CD14-positive monocyte (primary cell): Measurements from ENCODE around the gene TANGO6. TPM values are rescaled to one million over a fixed set of nuclear protein-coding genes. Genes with fewer than 3 reads are reported as not detected.

Experiments
- DNase-seq, 3 donors: peaks; one replicate each; pipeline ENCODE4 v3.0.0-alpha.2; 2011 to 2022
- H2AFZ ChIP-seq: 2 replicates; pipeline ENCODE4 v1.6.0; 2012; ENCODE audit warnings: mild to moderate bottlenecking, low read depth, low read length, inconsistent platforms; ENCODE audit not compliant: insufficient read depth, poor library complexity, severe bottlenecking
- H3K27ac ChIP-seq, 2 donors: 1 replicate in 1 of 2; 2 replicates in 1 of 2; pipeline ENCODE4 v1.5.1; 2012 to 2013; ENCODE audit warnings: low read length in 2 of 2, control low read depth in 1 of 2, inconsistent platforms in 1 of 2, low read depth in 1 of 2, mild to moderate bottlenecking in 1 of 2
- H3K27me3 ChIP-seq, 2 donors: one replicate each; pipeline versions ENCODE4 v1.6.0 to v1.6.1; 2011 to 2013; ENCODE audit warnings: low read length in 2 of 2; ENCODE audit not compliant: control insufficient read depth in 2 of 2, insufficient read depth in 2 of 2
- H3K36me3 ChIP-seq, 2 donors: replicated peaks in 1 of 2; 1 replicate in 1 of 2; 2 replicates in 1 of 2; pipeline versions ENCODE4 v1.5.1 to v1.6.1; 2012 to 2013; ENCODE audit warnings: low read length in 2 of 2, control low read depth in 1 of 2, inconsistent platforms in 1 of 2, mild to moderate bottlenecking in 1 of 2; ENCODE audit not compliant: insufficient read depth in 2 of 2, control insufficient read depth in 1 of 2
- H3K4me1 ChIP-seq, 2 donors: 1 replicate in 1 of 2; 2 replicates in 1 of 2; pipeline versions ENCODE4 v1.5.1 to v1.6.1; 2012 to 2013; ENCODE audit warnings: low read length in 2 of 2, control low read depth in 1 of 2, inconsistent platforms in 1 of 2, mild to moderate bottlenecking in 1 of 2, moderate library complexity in 1 of 2; ENCODE audit not compliant: insufficient read depth in 2 of 2, control insufficient read depth in 1 of 2
- H3K4me2 ChIP-seq: replicated peaks from 2 replicates; pipeline ENCODE3; 2012; ENCODE audit warnings: low read length, moderate library complexity, mild to moderate bottlenecking; ENCODE audit not compliant: poor library complexity, severe bottlenecking; ENCODE audit errors: extremely low read depth
- H3K4me3 ChIP-seq, 3 experiments: fragments of 200-600 bp in 1 of 3; sonication (generic) in 1 of 3; replicated peaks in 1 of 3; 1 replicate in 2 of 3; 2 replicates in 1 of 3; pipeline ENCODE4 v1.5.1; 2011 to 2013; ENCODE audit warnings: low read length in 3 of 3, mild to moderate bottlenecking in 3 of 3, control low read depth in 2 of 3, low read depth in 2 of 3, inconsistent platforms in 1 of 3, moderate library complexity in 1 of 3
- H3K79me2 ChIP-seq: 2 replicates; pipeline ENCODE4 v1.6.0; 2012; ENCODE audit warnings: mild to moderate bottlenecking, control low read depth, inconsistent platforms, low read length, moderate library complexity; ENCODE audit not compliant: insufficient read depth
- H3K9ac ChIP-seq: 2 replicates; pipeline ENCODE4 v1.6.0; 2017; ENCODE audit warnings: low read length, mild to moderate bottlenecking; ENCODE audit not compliant: insufficient read depth, poor library complexity, severe bottlenecking
- H3K9me3 ChIP-seq, 2 donors: replicated peaks in 1 of 2; 1 replicate in 1 of 2; 2 replicates in 1 of 2; pipeline versions ENCODE4 v1.5.1 to v1.6.1; 2012 to 2013; ENCODE audit warnings: low read length in 2 of 2, control low read depth in 1 of 2; ENCODE audit not compliant: control insufficient read depth in 1 of 2, insufficient read depth in 1 of 2
- H4K20me1 ChIP-seq: 2 replicates; pipeline ENCODE4 v1.6.0; 2012; ENCODE audit warnings: mild to moderate bottlenecking, low read length, control low read depth, moderate library complexity; ENCODE audit not compliant: insufficient read depth
- H3K27ac Mint-ChIP-seq, 7 donors: one replicate each; pipeline ENCODE4 v1.8.0; 2020; ENCODE audit warnings: mild to moderate bottlenecking in 7 of 7, mixed read lengths in 7 of 7, moderate library complexity in 6 of 7, inconsistent platforms in 2 of 7
- H3K27me3 Mint-ChIP-seq, 3 donors: one replicate each; pipeline ENCODE4 v1.8.0; 2021 to 2022; ENCODE audit warnings: low read depth in 3 of 3, mild to moderate bottlenecking in 3 of 3, mixed read lengths in 3 of 3, moderate library complexity in 3 of 3, inconsistent platforms in 1 of 3
- H3K36me3 Mint-ChIP-seq, 2 donors: one replicate each; pipeline ENCODE4 v1.8.0; 2020; ENCODE audit warnings: mixed read lengths in 2 of 2, inconsistent platforms in 1 of 2, mild to moderate bottlenecking in 1 of 2
- H3K4me1 Mint-ChIP-seq: one replicate; pipeline ENCODE4 v1.8.0; 2020; ENCODE audit warnings: mild to moderate bottlenecking, mixed read lengths
- H3K4me3 Mint-ChIP-seq, 2 donors: one replicate each; pipeline ENCODE4 v1.8.0; 2020; ENCODE audit warnings: mild to moderate bottlenecking in 2 of 2, mixed read lengths in 2 of 2, moderate library complexity in 1 of 2
- H3K9me3 Mint-ChIP-seq, 7 donors: one replicate each; pipeline ENCODE4 v1.8.0; 2020 to 2022; ENCODE audit warnings: mixed read lengths in 7 of 7, mild to moderate bottlenecking in 6 of 7, moderate library complexity in 6 of 7, inconsistent platforms in 2 of 7
- WGBS: methylation state at CpG from one replicate; pipeline ENCODE4 v1.1.5; 2013; ENCODE audit warnings: missing lambda C conversion rate; ENCODE audit not compliant: insufficient coverage; 5-methylcytosine and 5-hydroxymethylcytosine counted together
- intact Hi-C, 2 donors: fragments of 100-400 bp; cut with micrococcal nuclease; formaldehyde crosslinking; loops; one replicate each; pipeline versions ENCODE4 v1.15.0 to v1.15.1; 2023
- polyA plus RNA-seq, 3 donors: library from polyadenylated mRNA; depleted of rRNA in 1 of 3; unstranded in 2 of 3; stranded (reverse) in 1 of 3; fragments of 300-500 nt in 2 of 3; fragments of >200 nt in 1 of 3; fragmentation: Illumina TruSeq in 2 of 3; gene quantifications; 1 replicate in 2 of 3; 2 replicates in 1 of 3; pipeline ENCODE4 v1.2.3, GENCODE V29; 2012 to 2021
- TF ChIP-seq, protein P1 (sequence below): fragments of 200-600 bp; IDR thresholded peaks from one replicate; pipeline ENCODE4 v1.8.0; 2022; ENCODE audit warnings: antibody characterized with exemption, mild to moderate bottlenecking

TANGO6 gene
- polyA plus RNA-seq, 3 donors = 6.5 to 8.1 (median 7.3) TPM

DNA sequence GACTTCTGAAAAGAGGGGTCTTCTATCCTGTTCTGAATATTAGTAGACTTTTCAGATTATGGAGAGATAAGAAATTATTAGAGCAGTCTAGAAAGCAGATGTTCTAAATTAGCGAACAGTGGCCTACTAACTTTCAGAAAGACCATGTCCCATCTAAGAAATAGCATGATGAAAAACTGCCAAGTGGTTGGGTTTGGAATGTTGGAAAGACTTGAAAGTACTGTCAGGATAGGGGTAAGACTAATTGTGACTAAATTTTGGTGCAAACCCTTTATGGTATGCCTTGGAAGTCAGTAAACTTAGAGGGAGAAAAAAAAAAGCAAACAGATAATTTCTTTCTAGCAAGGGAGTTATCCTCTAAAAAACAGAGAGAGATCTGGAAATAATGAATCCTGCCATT lies 41.1 kb downstream of the TANGO6 start:
- Mint-ChIP-seq H3K9me3 (no peaks in the 10 kb centered on the region), H3K36me3 (peaks cover 42 to 47% of the 10 kb centered on the region in 2 donors), H3K27ac (no peak overlapping the region), H3K4me1 (peaks cover 19% of the 10 kb centered on the region), H3K27me3 (no peaks in the 10 kb centered on the region), H3K4me3 (no peak overlapping the region)
- no CpG with 5 or more reads among the region's 1 CpG for WGBS
- Histone ChIP-seq H3K36me3 (peaks cover 27 to 43% of the 10 kb centered on the region in 2 donors), H3K9me3 (no peaks in the 10 kb centered on the region), H3K27me3 (no peaks in the 10 kb centered on the region), H3K4me3 (no peak overlapping the region), H3K79me2 (no peaks in the 10 kb centered on the region), H3K27ac (no peak overlapping the region), H3K4me2 (no peak overlapping the region), H3K9ac (no peak overlapping the region), H4K20me1 (no peaks in the 10 kb centered on the region), H2AFZ (no peak overlapping the region), H3K4me1 (peaks cover 5 to 6% of the 10 kb centered on the region in 2 donors)
- no peak for DNase-seq
- TF ChIP-seq, protein P1, sequence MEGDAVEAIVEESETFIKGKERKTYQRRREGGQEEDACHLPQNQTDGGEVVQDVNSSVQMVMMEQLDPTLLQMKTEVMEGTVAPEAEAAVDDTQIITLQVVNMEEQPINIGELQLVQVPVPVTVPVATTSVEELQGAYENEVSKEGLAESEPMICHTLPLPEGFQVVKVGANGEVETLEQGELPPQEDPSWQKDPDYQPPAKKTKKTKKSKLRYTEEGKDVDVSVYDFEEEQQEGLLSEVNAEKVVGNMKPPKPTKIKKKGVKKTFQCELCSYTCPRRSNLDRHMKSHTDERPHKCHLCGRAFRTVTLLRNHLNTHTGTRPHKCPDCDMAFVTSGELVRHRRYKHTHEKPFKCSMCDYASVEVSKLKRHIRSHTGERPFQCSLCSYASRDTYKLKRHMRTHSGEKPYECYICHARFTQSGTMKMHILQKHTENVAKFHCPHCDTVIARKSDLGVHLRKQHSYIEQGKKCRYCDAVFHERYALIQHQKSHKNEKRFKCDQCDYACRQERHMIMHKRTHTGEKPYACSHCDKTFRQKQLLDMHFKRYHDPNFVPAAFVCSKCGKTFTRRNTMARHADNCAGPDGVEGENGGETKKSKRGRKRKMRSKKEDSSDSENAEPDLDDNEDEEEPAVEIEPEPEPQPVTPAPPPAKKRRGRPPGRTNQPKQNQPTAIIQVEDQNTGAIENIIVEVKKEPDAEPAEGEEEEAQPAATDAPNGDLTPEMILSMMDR = no peak
- intact Hi-C loops = no loop called here

DNA sequence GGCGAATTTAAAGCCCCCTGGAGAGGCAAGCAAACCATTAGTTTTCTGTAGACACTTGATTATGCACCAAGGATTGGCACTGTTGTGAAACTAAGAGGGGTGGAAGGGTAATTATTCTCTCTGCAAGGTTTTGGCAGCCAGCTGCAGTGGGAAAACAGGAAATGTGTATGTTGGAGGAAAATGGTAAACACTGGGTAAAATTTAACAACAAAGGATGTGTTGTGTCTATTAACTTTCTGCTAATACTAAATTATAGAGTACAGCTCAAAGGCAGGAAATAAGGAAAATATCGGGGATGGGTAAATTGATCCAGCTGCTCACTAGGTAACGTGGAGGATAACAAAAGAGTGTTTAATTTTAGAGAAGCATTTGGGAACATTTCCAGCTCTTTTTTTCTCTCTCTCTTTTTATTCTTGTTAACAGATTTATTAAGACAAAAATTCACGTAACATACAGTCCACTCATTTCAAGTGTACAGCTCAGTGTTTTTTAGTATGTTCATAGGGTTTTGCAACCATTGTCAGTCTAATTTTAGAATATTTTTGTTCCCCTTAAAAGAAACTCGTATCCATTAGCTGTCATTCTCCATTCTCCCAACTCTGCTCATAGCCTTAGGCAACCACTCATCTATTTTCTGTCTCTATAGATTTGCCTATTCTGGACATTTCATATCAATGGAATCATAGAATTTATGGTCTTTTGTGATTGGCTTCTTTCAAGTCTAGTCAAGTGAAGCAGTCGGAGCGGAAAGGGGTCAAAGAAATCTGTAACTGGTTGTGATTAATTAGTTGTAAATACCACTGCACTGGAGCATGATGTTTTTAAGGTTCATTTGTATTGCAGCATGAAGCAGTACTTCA lies 41.8 kb downstream of the TANGO6 start:
- H4K20me1 ChIP-seq = no peaks in the 10 kb centered on the region
- Mint-ChIP-seq H3K27ac (no peak overlapping the region), H3K4me3 (no peak overlapping the region), H3K36me3 (peaks cover 41 to 47% of the 10 kb centered on the region in 2 donors), H3K4me1 (peaks cover 26% of the 10 kb centered on the region), H3K27me3 (no peaks in the 10 kb centered on the region), H3K9me3 (no peaks in the 10 kb centered on the region)
- H3K4me3 ChIP-seq = no peak overlapping the region
- H3K9ac ChIP-seq = no peak overlapping the region
- peaks cover 11 to 12% of the 10 kb centered on the region in 2 donors for H3K4me1 ChIP-seq
- H3K9me3 ChIP-seq = no peaks in the 10 kb centered on the region
- peaks cover 23 to 39% of the 10 kb centered on the region in 2 donors for H3K36me3 ChIP-seq
- DNase-seq = no peak
- 97% methylated on average over 3 of the region's 7 CpGs for WGBS
- intact Hi-C loops = no loop called here
- no peak overlapping the region for H3K4me2 ChIP-seq
- H2AFZ ChIP-seq = no peak overlapping the region
- H3K27ac ChIP-seq = no peak overlapping the region
- H3K27me3 ChIP-seq = no peaks in the 10 kb centered on the region
- no peaks in the 10 kb centered on the region for H3K79me2 ChIP-seq
- TF ChIP-seq, protein P1 = no peak
